SKM-1 (cell line): ENCODE measurements around the gene CLNK.
A peak's percentile ranks its signal among the peaks of the same experiment; 100 is the strongest.

Experiments used
- DNase-seq: peaks from one replicate; lab custom pipeline; 2025; ENCODE audit not compliant: unreplicated experiment; lab: John Stamatoyannopoulos, UW

The CLNK gene

DNA sequence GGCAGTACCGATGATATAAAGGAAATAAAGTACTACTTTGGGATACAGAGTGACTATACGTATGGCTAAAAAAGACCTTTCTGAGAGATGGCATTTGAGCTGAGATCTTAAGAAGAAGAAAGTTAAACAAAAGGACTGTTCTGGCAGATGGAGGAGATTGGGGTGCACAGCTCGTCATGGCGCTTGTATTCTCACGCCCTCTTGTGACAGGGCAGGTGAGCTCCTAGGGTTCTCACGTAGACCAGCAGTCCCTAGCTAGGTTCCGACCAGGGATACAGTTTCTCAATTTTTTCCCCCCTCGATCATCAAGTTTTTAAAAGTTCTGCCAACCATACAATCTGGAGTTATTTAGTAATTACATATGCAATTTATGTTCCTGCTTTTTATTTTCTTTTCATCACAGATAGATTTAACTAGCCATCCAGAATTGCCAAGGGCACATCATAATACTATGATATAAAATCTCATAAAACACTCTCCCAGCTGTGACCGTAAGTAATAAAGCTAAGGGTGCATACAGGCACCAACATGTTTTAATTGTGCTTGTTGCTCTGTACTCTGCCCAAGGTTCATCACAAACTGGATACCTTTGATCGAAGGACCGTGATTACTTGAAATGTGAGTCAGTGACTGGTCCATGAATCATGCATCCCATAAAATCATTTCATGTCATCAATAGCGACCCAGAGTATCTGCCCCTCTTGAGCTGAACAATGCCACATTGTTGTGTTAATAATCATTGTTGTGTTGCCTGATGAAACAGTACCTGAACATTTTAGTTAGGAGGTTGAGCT, 157.9 kb downstream of the CLNK start:
- no peak for DNase-seq

DNA sequence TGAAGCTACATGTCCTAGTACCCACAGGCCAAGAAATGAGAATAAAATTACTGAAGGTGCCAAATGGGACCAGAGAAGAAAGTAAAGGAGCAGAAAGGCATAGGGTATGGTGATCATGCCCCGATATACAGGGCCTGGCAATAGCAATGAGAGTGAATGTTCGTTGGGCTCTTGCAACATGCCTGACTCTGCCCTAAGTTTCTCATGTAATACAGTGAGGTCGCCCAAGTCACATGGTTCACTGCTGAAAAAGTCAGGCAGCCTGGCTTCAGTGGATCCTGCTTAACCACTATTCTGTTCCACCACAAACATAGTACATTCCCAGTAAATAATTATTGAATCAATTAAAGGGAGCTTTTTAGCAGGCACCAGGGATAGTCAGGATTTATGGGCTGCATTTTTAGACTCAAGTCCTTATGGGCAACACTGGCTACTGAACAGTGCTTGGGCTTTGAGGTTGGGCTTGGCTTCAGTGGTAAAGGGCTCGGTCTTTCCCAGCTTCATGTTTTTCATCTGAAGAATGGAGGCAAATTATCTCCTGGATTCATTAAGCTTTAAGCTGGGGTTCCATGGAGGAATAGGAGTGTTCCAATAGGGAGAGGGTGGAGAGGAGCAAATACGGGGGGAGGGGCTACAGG, 160.3 kb downstream of the CLNK start:
- DNase-seq = no peak

DNA sequence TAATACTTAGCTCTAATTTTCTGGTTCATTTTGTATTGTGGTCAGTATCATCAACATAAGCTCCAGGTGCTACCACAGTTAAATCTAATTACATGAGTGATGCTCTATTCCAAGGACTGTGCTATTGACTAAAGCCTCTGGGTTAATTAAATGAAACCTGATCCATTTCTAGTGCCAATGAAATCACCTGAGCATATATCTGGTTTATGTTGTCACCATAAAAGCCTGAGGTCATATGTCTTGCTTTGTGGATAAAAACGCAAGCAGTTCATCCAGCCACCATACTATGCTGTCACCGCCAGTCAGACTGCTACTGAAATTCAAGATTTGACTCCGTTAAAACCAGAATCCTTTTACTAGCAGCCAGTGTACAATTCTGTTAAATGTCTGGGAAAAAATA, 163.1 kb downstream of the CLNK start:
- DNase-seq = no peak

DNA sequence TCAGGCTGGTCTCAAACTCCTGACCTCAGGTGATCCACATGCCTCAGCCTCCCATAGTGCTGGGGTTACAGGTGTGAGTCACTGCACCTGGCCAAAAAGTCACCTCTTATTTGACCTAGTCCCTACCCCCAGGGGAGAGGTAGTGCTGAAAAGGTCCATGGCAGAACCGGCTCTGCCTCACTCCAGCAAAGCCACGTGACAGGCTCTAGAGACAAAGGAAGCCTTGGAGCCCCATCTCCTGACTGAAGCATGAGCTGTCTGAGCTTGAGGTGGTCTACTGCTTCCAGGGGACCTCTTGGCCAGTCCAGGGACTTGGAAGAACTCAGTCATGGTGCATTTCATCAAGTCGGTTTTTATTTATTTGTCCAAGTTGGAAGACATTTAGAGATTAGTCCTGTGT, 174.8 kb downstream of the CLNK start:
- DNase-seq = no peak

DNA sequence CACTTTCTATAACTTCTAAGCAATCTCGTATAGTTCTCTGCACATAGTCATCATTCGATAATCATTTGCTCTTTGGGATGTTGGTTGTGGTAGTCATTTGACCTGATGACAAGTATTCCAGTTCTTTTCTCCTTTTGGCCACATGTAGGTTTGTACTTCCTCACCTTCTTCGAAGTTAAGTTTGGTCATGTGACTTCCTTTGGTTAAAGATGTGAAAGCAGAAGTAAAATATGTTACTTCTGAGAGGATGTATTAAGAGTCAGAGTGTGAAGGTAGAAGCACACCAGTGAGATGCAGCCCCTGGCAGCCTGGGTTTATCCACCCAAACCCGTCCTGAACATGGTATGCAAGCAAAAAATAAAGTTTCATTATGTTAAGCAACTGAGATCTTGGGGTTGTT, 178.5 kb downstream of the CLNK start:
- peak; percentile 23 for DNase-seq

DNA sequence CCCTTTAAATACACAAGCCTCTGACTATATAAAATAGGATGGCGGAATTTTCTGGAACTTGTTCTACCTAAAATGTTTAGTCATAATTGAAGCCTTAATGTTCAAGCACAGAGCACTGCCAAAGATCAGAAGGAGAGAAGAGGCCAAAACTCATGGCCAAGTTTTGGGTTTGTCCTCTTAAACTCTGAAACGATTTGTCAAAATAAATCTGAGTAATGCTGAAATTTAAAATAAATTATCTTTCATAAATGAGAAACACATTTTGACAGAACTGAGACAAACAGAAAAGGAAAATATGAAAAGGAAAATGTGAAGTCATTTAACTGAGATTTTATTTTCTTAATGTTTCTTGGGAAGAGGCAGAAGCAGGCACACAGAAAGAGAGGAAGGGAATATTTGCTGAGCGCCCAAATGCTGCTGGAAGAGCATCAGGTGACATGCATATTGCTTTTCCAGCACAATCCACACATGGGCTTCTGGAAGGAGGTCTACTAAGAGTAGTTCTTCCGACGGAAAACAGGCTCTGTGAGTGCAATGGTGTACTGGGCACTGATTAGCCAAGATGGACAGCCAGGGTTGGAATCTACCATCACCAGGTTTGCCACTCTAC, 179.9 kb downstream of the CLNK start:
- DNase-seq = no peak

DNA sequence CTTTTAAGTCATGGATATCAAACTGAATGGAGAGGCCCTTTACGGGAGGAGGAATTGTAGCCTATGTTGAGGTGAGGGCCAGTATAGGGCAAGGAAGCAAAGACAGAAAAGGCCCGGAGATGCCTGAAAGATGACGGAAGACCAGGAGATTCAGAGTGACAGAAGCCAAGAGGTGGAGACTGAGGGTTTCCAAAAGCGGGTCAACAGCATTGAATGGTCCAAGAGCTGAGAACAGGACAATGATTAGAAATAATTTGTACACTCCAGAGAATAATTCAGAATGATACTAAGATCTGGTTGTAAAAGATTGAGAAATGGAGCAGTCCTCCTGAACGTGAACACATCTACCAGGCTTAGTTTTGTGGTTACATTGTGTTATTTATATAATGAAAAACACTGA, 181.9 kb downstream of the CLNK start:
- no peak for DNase-seq

DNA sequence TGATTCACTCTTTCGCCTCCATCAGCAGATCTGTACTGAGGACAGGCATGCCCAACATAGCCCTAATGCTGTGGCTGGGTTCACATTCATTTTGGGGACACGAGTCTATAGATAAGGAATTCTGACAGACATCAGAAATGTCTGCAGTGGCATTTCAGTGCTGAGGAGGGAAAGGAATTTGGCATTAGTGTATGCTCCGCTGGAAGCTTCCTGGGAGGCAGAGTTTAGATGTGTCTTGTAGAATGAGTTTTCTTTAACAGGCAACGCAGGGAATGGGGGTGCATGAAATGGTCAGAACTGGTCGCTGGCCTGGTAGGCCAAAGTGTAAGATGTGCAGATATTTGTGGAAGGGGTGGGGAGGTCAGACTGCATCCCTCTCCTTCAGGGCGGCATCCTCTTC, 183.8 kb downstream of the CLNK start:
- no peak for DNase-seq

DNA sequence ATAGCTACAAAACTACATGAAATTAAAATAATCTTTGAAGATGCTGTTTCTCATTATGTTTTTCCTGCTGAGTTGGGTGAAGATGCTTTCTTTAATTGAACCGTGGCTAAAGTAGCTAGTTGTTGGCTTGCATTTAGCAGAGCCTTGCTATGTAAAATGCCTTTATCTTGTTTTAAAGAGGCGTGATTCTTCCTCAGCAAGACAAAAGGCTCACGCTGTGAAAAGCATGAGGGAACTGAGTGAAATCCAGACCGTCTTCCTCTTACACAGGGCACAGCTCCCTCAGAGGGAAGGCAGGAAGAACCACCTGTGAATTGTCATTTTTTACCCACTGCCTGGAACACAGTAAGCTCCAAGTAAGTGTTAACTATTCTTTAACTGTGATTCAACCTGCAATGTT, 188.4 kb downstream of the CLNK start:
- DNase-seq = no peak

DNA sequence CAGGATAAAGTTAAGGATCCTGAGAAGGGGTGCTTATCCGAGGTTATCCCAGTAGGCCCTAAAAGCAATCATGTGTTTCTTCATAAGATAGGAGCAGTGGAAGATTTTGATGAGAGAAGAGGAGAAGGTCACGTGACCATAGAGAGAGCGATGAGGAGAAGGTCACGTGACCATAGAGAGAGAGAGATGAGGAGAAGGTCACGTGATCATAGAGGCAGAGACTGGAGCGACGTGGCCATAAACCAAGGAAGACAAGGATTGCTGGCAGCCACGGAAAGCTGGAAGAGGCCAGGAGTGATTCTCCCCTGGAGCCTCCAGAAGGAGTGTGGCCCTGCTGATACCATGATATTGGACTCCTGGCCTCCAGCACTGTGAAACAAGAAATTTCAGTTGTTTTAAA, 188.9 kb downstream of the CLNK start:
- no peak for DNase-seq

DNA sequence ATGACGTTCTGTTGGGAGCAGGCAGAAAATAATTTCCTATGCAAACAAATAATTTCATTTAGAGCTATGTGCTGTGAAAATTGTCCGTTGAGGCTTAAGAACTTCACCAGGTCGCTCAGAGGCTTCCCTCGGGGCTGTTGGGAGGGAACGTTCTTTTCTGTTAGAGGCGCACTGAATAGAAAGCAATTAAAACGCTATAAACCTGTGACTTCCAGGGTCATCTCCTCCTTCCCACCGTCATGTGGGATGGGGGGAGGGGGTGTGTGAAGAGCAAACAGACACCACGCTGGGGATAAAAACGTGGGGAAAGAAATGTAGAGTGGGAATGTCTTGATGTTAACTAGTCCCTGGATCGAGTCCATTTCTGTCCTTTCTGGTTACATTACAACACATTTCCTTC, 192.1 kb downstream of the CLNK start:
- DNase-seq = no peak

DNA sequence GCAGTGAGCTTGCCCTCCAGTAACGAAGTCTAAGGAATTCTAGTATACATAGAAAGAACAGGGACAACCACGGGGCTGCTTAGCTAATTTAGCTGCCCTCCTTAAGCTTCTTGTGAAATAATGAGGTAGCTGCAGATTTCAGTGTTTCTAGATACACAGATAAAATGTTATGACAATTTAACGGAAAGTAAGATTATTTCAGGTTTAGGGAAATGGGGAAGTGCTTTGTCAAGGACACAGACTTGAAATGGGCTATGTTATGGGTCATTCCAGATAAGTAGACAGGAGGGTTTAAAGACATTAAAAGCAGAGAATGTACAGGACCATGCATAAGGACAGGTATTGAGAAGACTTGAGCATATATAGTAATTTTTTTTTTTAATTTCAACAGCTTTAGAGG, 193.2 kb downstream of the CLNK start:
- DNase-seq = no peak

DNA sequence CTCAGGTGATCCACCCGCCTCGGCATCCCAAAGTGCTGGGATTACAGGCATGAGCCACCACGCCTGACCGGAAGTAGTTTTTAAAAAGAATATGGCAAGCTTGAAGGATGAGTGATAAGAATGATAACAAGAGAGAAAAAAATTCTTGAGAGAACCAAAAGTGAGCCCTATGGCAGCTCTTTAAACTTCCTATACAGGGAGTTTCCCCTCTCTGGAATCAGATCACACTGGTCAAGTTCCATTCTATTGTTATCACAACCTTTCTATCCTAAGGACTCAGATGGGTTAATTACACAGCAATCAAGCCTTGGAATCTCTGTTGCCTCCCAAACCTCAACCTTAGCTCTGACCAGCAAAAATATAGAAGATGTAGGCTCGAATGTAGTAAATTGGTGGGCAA, 193.6 kb downstream of the CLNK start:
- no peak for DNase-seq

DNA sequence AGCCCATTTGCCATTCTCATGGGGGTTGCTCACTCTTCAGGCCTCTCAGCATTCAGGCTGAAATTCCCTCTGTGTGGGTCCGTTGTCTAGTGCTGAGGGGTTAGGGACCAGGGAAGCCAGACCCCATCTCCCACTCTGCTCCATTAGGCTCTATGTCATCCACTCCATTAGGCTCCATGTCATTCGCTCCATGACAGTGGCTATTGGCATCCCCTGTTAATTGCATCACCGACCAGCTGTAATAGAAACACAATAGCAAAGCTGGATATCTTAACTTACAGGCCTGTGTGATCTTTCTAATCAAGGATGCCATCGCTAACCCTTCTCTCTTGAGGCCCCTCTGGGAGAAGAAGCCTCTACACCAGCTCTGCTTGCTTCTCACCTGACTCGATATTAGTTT, 201.7 kb downstream of the CLNK start:
- DNase-seq = no peak

DNA sequence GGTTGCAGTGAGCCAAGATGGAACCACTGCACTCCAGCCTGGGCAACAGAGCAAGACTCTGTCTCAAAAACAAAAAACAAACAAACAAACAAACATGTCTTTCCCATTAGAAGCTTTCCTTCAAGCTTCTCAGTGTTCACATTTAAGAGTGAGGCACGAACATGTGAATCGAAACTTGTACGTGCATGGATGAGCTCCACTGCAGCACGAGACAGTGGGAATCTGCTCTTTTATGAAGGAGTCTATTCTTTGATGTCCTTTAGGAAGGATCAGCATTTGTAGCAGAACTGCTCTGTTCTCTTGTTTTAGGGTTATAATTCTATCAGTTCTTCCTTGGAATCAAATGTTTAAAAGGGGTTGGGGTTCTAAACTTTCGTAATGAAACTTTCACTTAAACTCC, 204.0 kb downstream of the CLNK start:
- no peak for DNase-seq

DNA sequence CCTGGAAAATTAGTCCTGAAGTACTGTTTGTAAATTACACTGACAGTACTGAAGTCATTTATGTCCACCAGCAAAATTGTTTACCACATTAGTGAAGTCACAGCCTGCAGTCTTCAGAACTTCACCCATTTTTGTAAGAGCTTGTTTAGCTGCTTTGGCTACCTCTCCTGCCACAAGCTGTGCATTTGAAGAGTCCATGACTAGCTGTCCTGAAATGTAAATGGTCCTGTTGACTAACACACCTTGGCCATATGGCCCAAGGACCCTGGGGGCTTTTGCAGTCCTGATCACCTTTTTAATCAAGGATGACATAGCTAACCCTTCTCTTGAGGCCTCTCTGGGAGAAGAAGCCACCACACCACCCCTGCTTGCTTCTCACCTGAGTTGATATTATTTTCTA, 205.9 kb downstream of the CLNK start:
- no peak for DNase-seq

DNA sequence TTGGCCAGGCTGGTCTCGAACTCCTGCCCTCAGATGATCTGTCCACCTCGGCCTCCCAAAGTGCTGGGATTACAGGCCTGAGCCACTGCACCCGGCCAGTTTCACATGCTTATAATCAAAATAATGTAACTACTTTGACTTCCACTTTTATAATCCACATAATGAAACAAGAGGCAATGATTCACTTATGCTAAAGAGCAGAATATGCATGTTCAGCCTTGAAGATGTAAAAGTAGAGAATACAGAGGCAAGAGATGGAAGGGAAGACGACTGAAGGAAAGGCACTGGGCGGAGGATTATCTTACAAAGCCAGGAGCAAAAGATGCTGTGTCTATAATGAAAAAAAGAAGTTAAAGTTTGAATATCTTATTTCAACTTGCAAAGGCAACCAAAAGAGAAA, 214.1 kb downstream of the CLNK start:
- DNase-seq = no peak

DNA sequence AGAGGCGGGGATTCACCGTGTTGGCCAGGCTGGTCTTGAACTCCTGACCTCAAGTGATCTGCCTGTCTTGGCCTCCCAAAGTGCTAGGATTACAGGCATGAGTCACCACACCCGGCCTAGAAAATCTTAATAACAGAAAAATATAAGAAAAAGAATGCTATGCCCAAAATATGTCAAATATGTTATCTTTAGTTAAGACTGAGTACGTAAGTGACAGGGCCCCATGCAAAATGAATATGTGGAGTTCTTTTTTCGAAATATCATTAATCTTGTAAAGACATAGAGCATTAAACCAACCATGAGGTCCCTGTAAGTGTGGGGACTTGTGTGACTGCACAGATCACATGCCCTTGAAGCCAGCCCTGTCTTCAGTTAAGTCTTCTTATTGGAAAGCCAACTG, 218.4 kb downstream of the CLNK start:
- no peak for DNase-seq

DNA sequence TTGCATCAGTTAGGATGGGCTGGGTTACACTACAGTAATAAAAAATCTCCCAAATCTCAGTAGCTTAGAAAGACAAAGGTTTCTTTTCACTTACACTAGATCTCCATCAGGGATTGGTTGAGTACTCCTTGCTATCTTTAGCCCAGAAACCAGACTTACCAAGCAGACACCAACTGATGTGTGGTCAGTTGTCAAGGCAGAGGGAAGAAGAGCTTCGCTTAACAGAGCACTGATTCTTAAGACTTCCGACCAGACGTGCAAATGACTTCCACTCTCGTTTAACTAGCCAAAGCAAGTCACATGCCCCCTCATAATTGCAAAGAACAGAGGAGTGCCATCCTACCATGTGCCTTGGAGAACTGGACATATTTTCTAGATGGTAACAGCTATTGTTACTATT, 221.7 kb downstream of the CLNK start:
- no peak for DNase-seq

DNA sequence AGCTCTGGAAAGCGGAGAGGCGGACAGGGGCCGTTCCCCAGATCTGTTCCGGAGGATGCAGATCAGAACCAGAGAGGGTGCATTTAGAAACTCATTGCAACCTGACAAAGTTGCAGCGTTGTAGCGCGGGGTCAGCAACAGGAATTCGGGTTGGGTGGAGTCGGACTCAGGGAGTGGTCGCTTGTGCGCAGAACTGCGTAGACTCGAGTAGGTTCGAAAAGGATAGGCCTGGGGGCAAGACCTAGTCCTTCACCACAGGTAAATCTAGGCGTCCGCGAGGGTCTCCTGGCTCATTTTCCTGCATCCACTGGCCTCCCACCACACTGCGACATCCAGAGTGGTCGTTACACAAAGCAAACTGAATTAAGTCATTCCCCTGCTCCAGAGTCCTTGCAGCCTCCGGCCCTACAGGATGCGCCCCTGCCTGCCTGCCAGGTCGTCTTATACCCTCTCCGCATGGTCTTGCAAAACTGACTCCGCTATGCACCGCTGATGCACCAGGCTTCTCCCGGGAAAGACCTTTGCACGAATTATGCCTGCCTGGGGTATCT, 222.6 kb downstream of the CLNK start:
- no peak for DNase-seq

DNA sequence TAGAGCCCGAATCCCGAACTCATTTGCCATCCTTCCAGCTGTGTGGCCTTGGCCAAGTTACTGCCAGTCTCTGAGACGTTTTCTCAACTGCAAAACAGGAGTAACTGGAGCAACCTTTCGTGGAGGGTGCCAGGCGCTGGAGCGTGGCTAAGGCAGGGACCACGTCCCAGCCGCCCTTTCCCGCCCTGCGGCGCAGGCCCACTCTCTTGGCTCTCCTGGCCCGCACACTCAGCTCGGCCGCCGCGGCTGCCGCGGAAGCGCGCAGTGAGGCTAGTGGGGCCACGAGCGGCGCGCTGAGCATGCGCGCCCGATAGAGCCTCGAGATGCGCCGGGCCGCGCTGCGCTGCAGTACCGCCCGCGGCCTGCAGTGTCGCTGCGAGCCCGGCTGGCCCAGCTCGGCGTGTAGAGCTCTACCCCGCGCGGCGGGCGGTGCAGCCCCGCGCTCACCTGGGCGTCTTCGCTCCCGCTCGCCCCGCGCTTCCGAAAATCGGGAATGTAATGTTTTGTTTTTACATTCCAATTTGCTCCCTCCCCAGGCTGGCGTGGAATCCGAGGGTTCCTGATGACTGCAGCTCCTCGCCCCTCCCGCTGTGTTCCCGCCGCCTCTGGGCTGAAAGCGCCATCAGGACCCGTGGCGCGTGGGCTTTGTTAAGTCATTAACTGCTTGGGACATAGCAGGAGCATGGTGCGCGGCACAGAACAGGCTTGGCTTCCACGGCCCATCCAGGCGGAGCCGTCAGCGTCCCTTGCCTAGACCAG, 223.3 kb downstream of the CLNK start:
- peak; percentile 49 for DNase-seq
